Right ventricle myocardium superior (tissue), 1 donor: ENCODE measurements around the gene ADM5. TPM values are rescaled to one million over a fixed set of nuclear protein-coding genes. Genes with fewer than 3 reads are reported as not detected.

ENCODE experiments used
- ATAC-seq: fragments of 200-7000 bp; cut with Tn5 transposase; one replicate; pipeline ENCODE4 v1.9.1; 2020; ENCODE audit warnings: mild to moderate bottlenecking; ENCODE audit not compliant: poor library complexity
- DNase-seq: peaks from one replicate; pipeline ENCODE4 v3.0.0-alpha.2; 2020
- intact Hi-C: fragments of 100-400 bp; cut with DNase I; formaldehyde crosslinking; loops from one replicate; pipeline ENCODE4 v1.11.2; 2022
- microRNA-seq: library from miRNA; unstranded; fragments of <30 nt; microRNA quantifications from one replicate; pipeline ENCODE4 v1.2.0, GENCODE V29; 2020
- total RNA-seq: library from RNA; stranded (reverse); fragmentation: NEBNext Ultra II Directional; extraction: Animal tissue kit (Norgen Biotek cat#: 25700); gene quantifications from one replicate; pipeline ENCODE4 v1.2.1, GENCODE V29; 2021
- donor health status: DM: no; HTN: yes; CAD: no; lungs with severe emphysema.

The ADM5 gene
- total RNA-seq, 1 donor from 2014 or later, result 0.67 TPM

DNA sequence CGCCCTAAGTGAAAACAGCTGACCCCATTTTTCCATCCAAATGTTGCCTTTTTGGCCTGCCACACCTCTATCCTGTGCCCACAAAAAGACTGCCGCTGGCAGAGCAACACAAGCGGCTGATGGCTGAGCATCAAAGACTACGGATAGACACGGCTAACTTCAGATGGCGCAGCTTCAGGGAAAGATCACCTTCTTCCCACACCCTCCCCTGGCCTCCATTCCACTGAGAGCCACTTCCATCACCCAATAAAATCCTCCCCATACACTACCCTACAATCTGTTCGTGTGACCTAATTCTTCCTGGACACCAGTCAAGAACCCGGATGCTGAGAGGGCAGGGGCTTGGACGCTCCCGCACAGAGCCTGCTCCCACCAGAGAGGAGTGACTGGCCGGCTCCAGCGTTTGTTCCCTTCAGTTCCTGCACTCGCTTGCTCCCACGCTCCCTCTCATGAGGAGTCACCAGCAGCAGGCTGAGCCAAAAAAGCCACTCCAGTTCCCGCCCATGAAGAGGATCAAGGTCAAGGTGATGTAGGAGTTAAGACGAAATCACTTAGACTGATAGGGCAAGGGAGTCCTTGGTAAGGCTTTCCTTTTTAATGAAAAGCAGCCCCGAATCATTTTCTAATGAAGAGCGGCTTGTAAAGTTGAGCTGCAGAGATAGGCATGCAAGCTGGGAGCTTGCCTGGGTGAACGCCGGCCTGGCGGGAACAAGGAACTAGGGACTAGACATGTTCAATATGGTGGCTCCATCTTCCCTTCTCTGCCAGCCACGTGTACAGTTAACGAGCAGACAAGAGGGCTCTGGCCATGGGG is 38.0 kb downstream of the ADM5 start:
- DNase-seq, result peak; percentile 77
- intact Hi-C loops, result no loop called here
- ATAC-seq, result peak; percentile 89

DNA sequence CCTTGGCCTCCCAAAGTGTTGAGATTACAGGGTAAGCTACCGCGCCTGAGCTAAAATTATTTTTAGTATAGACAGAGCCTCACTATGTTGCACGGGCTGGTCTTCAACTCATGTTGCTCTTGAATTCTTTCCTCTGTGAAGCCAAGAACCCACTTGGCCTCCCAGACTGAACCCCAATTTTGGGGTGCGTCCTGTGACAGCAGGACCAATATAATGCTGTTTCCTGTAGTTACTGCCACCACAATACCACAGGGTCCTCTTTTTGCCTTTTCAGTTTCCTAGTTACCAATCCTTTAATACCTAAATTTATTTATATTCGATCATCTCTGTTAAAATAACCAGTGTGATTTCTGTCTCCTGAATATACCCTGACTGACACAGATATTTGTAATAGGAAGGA is 40.8 kb downstream of the ADM5 start:
- no peak for ATAC-seq
- intact Hi-C loops, result no loop called here
- no peak for DNase-seq

DNA sequence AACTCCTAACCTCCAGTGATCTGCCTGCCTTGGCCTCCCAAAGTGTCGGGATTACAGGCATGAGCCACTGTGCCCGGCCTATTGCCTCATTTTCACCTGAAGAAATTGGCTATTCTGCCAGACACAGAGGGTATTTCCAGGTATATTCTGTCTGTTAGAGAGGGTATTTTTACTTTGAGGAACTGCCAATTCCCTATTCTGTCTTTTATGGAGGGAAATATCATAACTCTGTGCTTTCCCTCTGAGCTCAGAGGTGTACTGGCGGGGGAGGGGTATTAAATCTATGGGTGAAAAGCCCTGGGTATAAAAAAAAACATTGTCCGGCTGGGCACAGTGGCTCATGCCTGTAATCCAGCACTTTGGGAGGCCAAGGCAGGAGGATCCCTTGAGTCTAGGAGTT is 48.9 kb downstream of the ADM5 start:
- intact Hi-C loops, result no loop called here
- ATAC-seq, result no peak

DNA sequence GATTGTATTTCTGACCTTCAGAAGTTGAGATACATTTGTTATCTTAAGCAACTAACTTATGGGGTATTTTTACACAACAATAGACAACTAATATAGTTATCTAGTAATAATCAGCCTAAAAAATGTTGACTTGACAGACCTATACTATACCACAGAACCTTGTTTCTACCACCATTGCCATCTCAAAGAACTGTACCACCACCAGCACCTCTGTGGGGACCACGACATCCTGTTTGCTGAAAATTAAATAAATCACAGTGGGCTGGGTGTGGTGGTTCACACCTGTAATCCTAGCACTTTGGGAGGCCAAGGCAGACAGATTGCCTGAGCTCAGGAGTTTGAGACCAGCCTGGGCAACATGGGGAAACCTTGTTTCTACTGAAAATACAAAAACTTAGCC is 49.7 kb downstream of the ADM5 start:
- DNase-seq (no peak), ATAC-seq (no peak)
- intact Hi-C loops, result no loop called here

More for the DNA sequence above, 48.9 kb downstream of the ADM5 start:
- DNase-seq, result no peak

DNA sequence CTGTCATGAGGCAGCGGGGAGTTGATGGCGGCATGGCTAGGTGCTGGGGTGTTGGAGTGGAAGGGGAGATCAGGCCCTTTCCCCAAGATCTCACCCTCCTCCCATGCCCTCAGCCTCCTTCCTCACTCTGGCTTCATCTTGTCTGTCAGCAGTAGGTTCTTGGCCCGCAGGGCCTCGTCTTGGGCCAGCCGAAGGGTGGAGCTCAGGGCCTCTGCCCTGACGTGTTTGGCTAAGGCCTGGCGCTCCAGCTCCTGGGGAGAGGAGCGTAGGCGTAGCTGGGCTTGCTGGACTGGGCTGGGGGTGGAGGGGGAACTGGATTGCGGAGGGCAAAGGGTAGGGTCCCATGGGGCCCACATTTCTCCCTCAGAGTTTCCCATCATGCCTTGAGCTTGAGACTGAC is 50.5 kb downstream of the ADM5 start:
- ATAC-seq (no peak), DNase-seq (no peak)
- intact Hi-C loops, result no loop called here

Small RNA genes lying within 50 kb of the gene (microRNA-seq; reads per million reads assigned to microRNA genes)
- gene MIR5088, result not detected

Other genes starting within 250 kb of the ADM5 start
- gene SLC17A7, start 248.1 kb upstream of the ADM5 start, total RNA-seq, result 1.8 TPM
- gene PIH1D1, start 237.8 kb upstream of the ADM5 start, total RNA-seq, result 28.1 TPM
- gene ALDH16A1, start 236.4 kb upstream of the ADM5 start, total RNA-seq, result 10.8 TPM
- 3.6 TPM for gene FLT3LG, start 215.4 kb upstream of the ADM5 start, total RNA-seq
- 1,304 TPM for gene RPL13A, start 202.0 kb upstream of the ADM5 start, total RNA-seq
- gene RPS11, start 193.2 kb upstream of the ADM5 start, total RNA-seq, result 935 TPM
- gene FCGRT, start 176.9 kb upstream of the ADM5 start, total RNA-seq, result 98.8 TPM
- 7.3 TPM for gene RCN3, start 161.6 kb upstream of the ADM5 start, total RNA-seq
- gene NOSIP, start 109.0 kb upstream of the ADM5 start, total RNA-seq, result 45.5 TPM
- gene PRRG2, start 108.3 kb upstream of the ADM5 start, total RNA-seq, result 0.70 TPM
- 12.6 TPM for gene PRR12, start 98.4 kb upstream of the ADM5 start, total RNA-seq
- gene RRAS, start 49.5 kb upstream of the ADM5 start, total RNA-seq, result 105 TPM
- 42.0 TPM for gene SCAF1, start 47.4 kb upstream of the ADM5 start, total RNA-seq
- 29.9 TPM for gene IRF3, start 23.7 kb upstream of the ADM5 start, total RNA-seq
- gene BCL2L12, start 23.7 kb upstream of the ADM5 start, total RNA-seq, result 10.8 TPM
- gene PRMT1, start 12.3 kb upstream of the ADM5 start, total RNA-seq, result 110 TPM
- gene CPT1C, start 1.5 kb downstream of the ADM5 start, total RNA-seq, result 2.2 TPM
- gene TSKS, start 73.7 kb downstream of the ADM5 start, total RNA-seq, result 0.86 TPM
- gene AP2A1, start 77.4 kb downstream of the ADM5 start, total RNA-seq, result 62.7 TPM
- 19.8 TPM for gene FUZ, start 123.7 kb downstream of the ADM5 start, total RNA-seq
- 83.4 TPM for gene MED25, start 128.7 kb downstream of the ADM5 start, total RNA-seq
- 120 TPM for gene PTOV1, start 161.6 kb downstream of the ADM5 start, total RNA-seq
- 36.3 TPM for gene PNKP, start 178.0 kb downstream of the ADM5 start, total RNA-seq
- gene AKT1S1, start 187.8 kb downstream of the ADM5 start, total RNA-seq, result 35.0 TPM
- 46.0 TPM for gene TBC1D17, start 188.1 kb downstream of the ADM5 start, total RNA-seq
- gene IL4I1, start 207.3 kb downstream of the ADM5 start, total RNA-seq, result not detected
- gene ATF5, start 239.6 kb downstream of the ADM5 start, total RNA-seq, result 7.2 TPM
- 28.2 TPM for gene NUP62, start 239.9 kb downstream of the ADM5 start, total RNA-seq